ENCODE measurements around the gene ANXA1. TPM values are rescaled to one million over a fixed set of nuclear protein-coding genes. Genes with fewer than 3 reads are reported as not detected.

ANXA1 gene
- total and polyA plus RNA-seq, 2 donors (not counting 3 experiments of a cell fraction or from before 2014, with no cell fraction given): 403 to 525 TPM

GRCh38 chr9:73162987-73163768 is 11.5 kb downstream of the ANXA1 start:
- DNase-seq (ENCODE audit: low read depth, low spot score) (no peak), FAIRE-seq (no peak)
- no peaks in the 10 kb centered on the region for H3K9me1 ChIP-seq (replicated peaks; ENCODE audit: control insufficient read depth, extremely low read depth, insufficient read depth, low read length)
- no peak overlapping the region for H3K4me2 ChIP-seq (ENCODE audit: insufficient read depth, low read length)
- H3K9ac ChIP-seq (replicated peaks; ENCODE audit: extremely low read depth, insufficient read depth, low read length): no peak overlapping the region
- H3K4me3 ChIP-seq (replicated peaks in 1 of 3; ENCODE audit: insufficient read depth in 1 of 3, low read depth in 1 of 3, low read length in 3 of 3): no peak overlapping the region
- CTCF ChIA-PET: interaction anchor here (0.7 to 4.2 kb wide), 4 partner anchors 8 to 57 kb away, joined by 3 to 17 read pairs (median 4); no protein-coding TSS in a partner anchor
- H3K79me2 ChIP-seq (ENCODE audit: control insufficient read depth, insufficient read depth, low read length): peaks cover 11% of the 10 kb centered on the region
- peak overlapping the region; percentile 4 for H3K27ac ChIP-seq (ENCODE audit: insufficient read depth, low read depth, low read length)
- TF ChIP-seq EZH2 (IDR thresholded peaks at IDR 0.05; ENCODE audit: borderline replicate concordance, low read depth, low read length, severe bottlenecking) (no peak), CTCF (IDR thresholded peaks at IDR 0.05; ENCODE audit: extremely low read depth in 1 of 2, insufficient read depth in 1 of 2, low read depth in 1 of 2, low read length in 2 of 2) (no peak), MYC (IDR thresholded peaks at IDR 0.05; ENCODE audit: low read depth, low read length) (no peak), FOS (IDR thresholded peaks at IDR 0.05; ENCODE audit: borderline replicate concordance, insufficient read depth, low read length) (no peak), JUN (IDR thresholded peaks at IDR 0.05; ENCODE audit: borderline replicate concordance, insufficient read depth, insufficient read length, low read depth) (no peak), POLR2AphosphoS5 (IDR thresholded peaks at IDR 0.05; ENCODE audit: insufficient read depth, low read depth, low read length) (no peak), MAX (IDR thresholded peaks at IDR 0.05; ENCODE audit: insufficient read depth, insufficient read length) (no peak), POLR2A (IDR thresholded peaks at IDR 0.05; ENCODE audit: low read depth, low read length) (no peak), GATA2 (IDR thresholded peaks at IDR 0.05; ENCODE audit: insufficient read depth, insufficient read length, low read depth, low read length) (no peak)
- intact Hi-C loops (cut with micrococcal nuclease): no loop called here
- BruUV-seq (replicated peaks): no TSS peak
- H3K4me1 ChIP-seq (ENCODE audit: control insufficient read depth, extremely low read depth, insufficient read depth, low read length): no peaks in the 10 kb centered on the region
- POLR2A ChIA-PET: no interaction called here
- dilution Hi-C loops (cut with MboI; ENCODE audit: extremely low pct_ligation_motif_present, low sequenced_read_pairs): no loop called here
- peaks cover 36 to 81% of the 10 kb centered on the region in 2 experiments for H3K36me3 ChIP-seq (ENCODE audit: control insufficient read depth in 2 of 2, extremely low read depth in 1 of 2, insufficient read depth in 2 of 2, low read length in 2 of 2)
- H4K20me1 ChIP-seq (replicated peaks; ENCODE audit: control insufficient read depth, extremely low read depth, insufficient read depth, low read length): peaks cover 5% of the 10 kb centered on the region
- no peak overlapping the region for H2AFZ ChIP-seq (ENCODE audit: low read depth, low read length)
- H3K9me3 ChIP-seq (replicated peaks; ENCODE audit: control insufficient read depth, insufficient read depth, low read length): no peaks in the 10 kb centered on the region
- no peaks in the 10 kb centered on the region for H3K27me3 ChIP-seq (ENCODE audit: control insufficient read depth in 2 of 2, insufficient read depth in 2 of 2, low read length in 2 of 2)
